GM23248 (cell line): ENCODE results near the gene VPS33A.

Experiments used
- EZH2 ChIP-seq: fragments of 200-600 bp; sonication (generic); IDR thresholded peaks from 2 replicates; pipeline ENCODE4 v1.6.1; 2018; ENCODE audit warnings: antibody characterized with exemption, mild to moderate bottlenecking; ENCODE audit not compliant: insufficient read depth, poor library complexity, severe bottlenecking
- EZH2phosphoT487 ChIP-seq: fragments of 200-600 bp; sonication (generic); IDR thresholded peaks from 2 replicates; pipeline ENCODE4 v1.6.1; 2018; ENCODE audit warnings: antibody characterized with exemption, moderate library complexity, mild to moderate bottlenecking, low read depth; ENCODE audit not compliant: insufficient read depth

DNA sequence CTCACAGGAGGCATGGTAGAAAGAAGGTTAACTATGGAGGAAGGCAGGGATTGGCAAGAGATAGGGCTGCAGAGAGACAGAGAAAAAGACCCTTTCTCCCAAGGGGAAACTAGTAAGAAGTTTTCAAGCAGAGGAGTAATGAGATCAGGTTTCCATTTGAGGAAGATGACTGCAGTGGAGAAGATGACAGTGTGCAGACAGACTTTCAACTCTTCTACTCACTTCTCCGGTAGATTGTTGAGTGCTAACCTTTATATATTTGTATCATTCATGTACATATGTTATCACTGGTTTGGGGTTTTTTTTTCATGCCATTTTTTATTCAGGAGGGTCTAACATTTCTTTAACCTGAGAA lies 68.7 kb downstream of the VPS33A start:
- TF ChIP-seq EZH2 (no peak), EZH2phosphoT487 (no peak)
